H1 (cell line): Measurements from ENCODE around the gene CAMTA1. TPM values are rescaled to one million over a fixed set of nuclear protein-coding genes. Genes with fewer than 3 reads are reported as not detected.

Experiments used
- CTCF ChIA-PET: fragments of 300-600 bp; sonication (Branson Sonifier 250); formaldehyde crosslinking; loops from one replicate; lab custom pipeline; 2021; ENCODE audit not compliant: partially characterized antibody; lab: Charles Lee
- POLR2A ChIA-PET: fragments of 300-600 bp; sonication (Branson Sonifier 250); formaldehyde crosslinking; loops from one replicate; lab custom pipeline; 2021; ENCODE audit warnings: inconsistent platforms; ENCODE audit not compliant: partially characterized antibody; lab: Charles Lee
- DNase-seq, 2 experiments: peaks; one replicate each; pipeline versions ENCODE4 v3.0.0 to v3.0.0-alpha.2; 2010 to 2022; ENCODE audit warnings: low spot score in 2 of 2, low read depth in 1 of 2, mixed read lengths in 1 of 2
- FAIRE-seq: peaks from 2 replicates; lab custom pipeline; 2011; peaks lifted over from hg19 to GRCh38; lab: Jason Lieb, UNC
- H2AFZ ChIP-seq: 2 replicates; pipeline ENCODE4 v1.8.1; 2012; ENCODE audit warnings: low read length, inconsistent platforms
- H2AK5ac ChIP-seq: 2 replicates; pipeline ENCODE4 v1.6.1; 2013; ENCODE audit warnings: low read depth, low read length
- H2BK120ac ChIP-seq: replicated peaks from 2 replicates; pipeline ENCODE3; 2013; ENCODE audit warnings: low read depth, low read length, inconsistent platforms
- H2BK12ac ChIP-seq: 2 replicates; pipeline ENCODE4 v1.6.1; 2013; ENCODE audit warnings: low read depth, low read length
- H2BK15ac ChIP-seq: 2 replicates; pipeline ENCODE4 v1.6.1; 2013; ENCODE audit warnings: low read length
- H2BK20ac ChIP-seq: 2 replicates; pipeline ENCODE4 v1.6.1; 2013; ENCODE audit warnings: low read length
- H2BK5ac ChIP-seq: 2 replicates; pipeline ENCODE4 v1.6.1; 2013; ENCODE audit warnings: low read depth, low read length
- H3K14ac ChIP-seq: 2 replicates; pipeline ENCODE4 v1.6.1; 2013; ENCODE audit warnings: inconsistent platforms; ENCODE audit not compliant: insufficient read length
- H3K18ac ChIP-seq: 2 replicates; pipeline ENCODE4 v1.6.1; 2013; ENCODE audit warnings: low read length; ENCODE audit errors: extremely low read depth
- H3K23ac ChIP-seq: 2 replicates; pipeline ENCODE4 v1.6.1; 2013; ENCODE audit warnings: inconsistent platforms; ENCODE audit not compliant: insufficient read length
- H3K23me2 ChIP-seq: 2 replicates; pipeline ENCODE4 v1.6.1; 2013; ENCODE audit warnings: low read depth, low read length
- H3K27ac ChIP-seq: 2 replicates; pipeline ENCODE4 v1.6.1; 2011; ENCODE audit warnings: low read depth, low read length, inconsistent platforms
- H3K27me3 ChIP-seq, 4 experiments: replicated peaks in 1 of 4; 1 replicate in 1 of 4; 2 replicates in 3 of 4; pipeline versions ENCODE4 v1.6.1 to v1.8.1; 2011 to 2013; ENCODE audit warnings: low read length in 3 of 4, mild to moderate bottlenecking in 3 of 4, inconsistent platforms in 2 of 4, mixed read lengths in 2 of 4, moderate library complexity in 1 of 4; ENCODE audit not compliant: control insufficient read depth in 3 of 4, insufficient read depth in 3 of 4; ENCODE audit errors: extremely low read depth in 1 of 4
- H3K36me3 ChIP-seq, 4 experiments: 2 replicates each; pipeline versions ENCODE4 v1.6.1 to v1.8.1; 2011 to 2013; ENCODE audit warnings: mild to moderate bottlenecking in 4 of 4, low read length in 3 of 4, moderate library complexity in 2 of 4, control low read depth in 1 of 4, inconsistent platforms in 1 of 4; ENCODE audit not compliant: insufficient read depth in 4 of 4, control insufficient read depth in 2 of 4
- H3K4ac ChIP-seq: replicated peaks from 2 replicates; pipeline ENCODE3; 2013; ENCODE audit warnings: low read length, low read depth, mixed read lengths, inconsistent platforms; ENCODE audit not compliant: insufficient read length
- H3K4me1 ChIP-seq, 4 experiments: replicated peaks in 1 of 4; 1 replicate in 1 of 4; 2 replicates in 3 of 4; pipeline versions ENCODE4 v1.6.1 to v1.8.1; 2011 to 2013; ENCODE audit warnings: low read length in 3 of 4, inconsistent platforms in 2 of 4, mixed read lengths in 1 of 4; ENCODE audit not compliant: insufficient read depth in 4 of 4, control insufficient read depth in 3 of 4
- H3K4me2 ChIP-seq, 2 experiments: 2 replicates each; pipeline versions ENCODE4 v1.6.1 to v1.8.1; 2011 to 2013; ENCODE audit warnings: low read depth in 2 of 2, low read length in 2 of 2, control low read depth in 1 of 2, inconsistent platforms in 1 of 2, mild to moderate bottlenecking in 1 of 2; ENCODE audit not compliant: insufficient read depth in 1 of 2
- H3K4me3 ChIP-seq, 4 experiments: fragments of 200-600, 300-600 bp in 1 of 4; sonication (generic), shearing (Covaris generic), sonication (Bioruptor Twin) in 1 of 4; 2 replicates each; pipeline versions ENCODE4 v1.5.1 to v1.8.1; 2011 to 2016; ENCODE audit warnings: low read length in 4 of 4, low read depth in 3 of 4, control low read depth in 2 of 4, inconsistent platforms in 2 of 4, mild to moderate bottlenecking in 2 of 4, mixed read lengths in 1 of 4, moderate library complexity in 1 of 4; ENCODE audit not compliant: insufficient read depth in 2 of 4; ENCODE audit errors: extremely low read depth in 1 of 4
- H3K56ac ChIP-seq: replicated peaks from 2 replicates; pipeline ENCODE3; 2013; ENCODE audit warnings: low read depth, mild to moderate bottlenecking, mixed read lengths, low read length, inconsistent platforms; ENCODE audit not compliant: insufficient read length
- H3K79me1 ChIP-seq: 2 replicates; pipeline ENCODE4 v1.6.1; 2013; ENCODE audit warnings: low read depth, low read length, control low read depth
- H3K79me2 ChIP-seq, 2 experiments: 2 replicates each; pipeline versions ENCODE4 v1.6.1 to v1.8.1; 2012 to 2013; ENCODE audit warnings: low read length in 2 of 2, mild to moderate bottlenecking in 2 of 2, inconsistent platforms in 1 of 2; ENCODE audit not compliant: insufficient read depth in 2 of 2, control insufficient read depth in 1 of 2
- H3K9ac ChIP-seq, 4 experiments: replicated peaks in 1 of 4; 1 replicate in 1 of 4; 2 replicates in 3 of 4; pipeline versions ENCODE4 v1.6.1 to v1.8.1; 2011 to 2013; ENCODE audit warnings: low read depth in 3 of 4, low read length in 3 of 4, control low read depth in 2 of 4, mild to moderate bottlenecking in 2 of 4, moderate library complexity in 2 of 4, inconsistent platforms in 1 of 4; ENCODE audit errors: extremely low read depth in 1 of 4
- H3K9me3 ChIP-seq, 2 experiments: 2 replicates each; pipeline versions ENCODE4 v1.6.1 to v1.8.1; 2012 to 2013; ENCODE audit warnings: mild to moderate bottlenecking in 2 of 2, moderate library complexity in 2 of 2, control low read depth in 1 of 2, inconsistent platforms in 1 of 2, low read depth in 1 of 2, low read length in 1 of 2, mixed read lengths in 1 of 2; ENCODE audit not compliant: insufficient read depth in 2 of 2
- H4K20me1 ChIP-seq, 2 experiments: replicated peaks in 1 of 2; 2 replicates each; pipeline versions ENCODE3 to v1.8.1; 2011 to 2013; ENCODE audit warnings: inconsistent platforms in 2 of 2, low read length in 2 of 2, mild to moderate bottlenecking in 1 of 2; ENCODE audit not compliant: insufficient read depth in 2 of 2, control insufficient read depth in 1 of 2
- H4K5ac ChIP-seq: 2 replicates; pipeline ENCODE4 v1.6.1; 2013; ENCODE audit warnings: low read length, low read depth, mixed read lengths, inconsistent platforms; ENCODE audit not compliant: insufficient read length
- H4K8ac ChIP-seq: 2 replicates; pipeline ENCODE4 v1.8.0; 2013; ENCODE audit warnings: mild to moderate bottlenecking, moderate library complexity, low read length, inconsistent platforms; ENCODE audit not compliant: insufficient read depth; ENCODE audit errors: extremely low read depth
- H4K91ac ChIP-seq: replicated peaks from 2 replicates; pipeline ENCODE3; 2013; ENCODE audit warnings: low read length, mixed read lengths, inconsistent platforms; ENCODE audit not compliant: insufficient read length
- ASH2L ChIP-seq: fragments of 200-600, 300-600 bp; sonication (generic); IDR thresholded peaks from one replicate; pipeline ENCODE4 v1.7.1; 2017; ENCODE audit warnings: low read length
- KDM4A ChIP-seq: IDR thresholded peaks from one replicate; pipeline ENCODE4 v1.7.1; 2012; ENCODE audit warnings: low read depth, mild to moderate bottlenecking, moderate library complexity, low read length, inconsistent platforms; ENCODE audit not compliant: severe bottlenecking
- POLR2A ChIP-seq, 2 experiments: IDR thresholded peaks; 1 replicate in 1 of 2; 2 replicates in 1 of 2; pipeline ENCODE4 v1.6.1; 2011; ENCODE audit warnings: low read depth in 2 of 2, low read length in 2 of 2, mild to moderate bottlenecking in 2 of 2; ENCODE audit errors: control extremely low read depth in 1 of 2
- POU5F1 ChIP-seq: IDR thresholded peaks from 2 replicates; pipeline ENCODE4 v1.6.1; 2011; ENCODE audit warnings: low read depth, mild to moderate bottlenecking, low read length, moderate library complexity
- RAD21 ChIP-seq, 2 experiments: IDR thresholded peaks in 1 of 2; conservative IDR thresholded peaks in 1 of 2; 2 replicates each; pipeline ENCODE4 v1.6.1; 2011; ENCODE audit warnings: low read depth in 2 of 2, low read length in 2 of 2, improper control_type of control experiment in 1 of 2, inconsistent platforms in 1 of 2, mild to moderate bottlenecking in 1 of 2, moderate library complexity in 1 of 2
- RBBP5 ChIP-seq: IDR thresholded peaks from 2 replicates; pipeline ENCODE4 v1.7.1; 2012; ENCODE audit warnings: low read depth, mild to moderate bottlenecking, inconsistent platforms, low read length, moderate library complexity, borderline replicate concordance
- TAF1 ChIP-seq: IDR thresholded peaks from 2 replicates; pipeline ENCODE4 v1.6.1; 2011; ENCODE audit warnings: mild to moderate bottlenecking, low read depth, low read length
- TCF12 ChIP-seq: IDR thresholded peaks from 2 replicates; pipeline ENCODE4 v1.6.1; 2011; ENCODE audit warnings: low read depth, mild to moderate bottlenecking, low read length
- WGBS, 2 experiments: shearing (Covaris generic) in 1 of 2; methylation state at CpG; one replicate each; pipeline versions ENCODE4 v1.1.6 to v1.1.7; 2013 to 2015; ENCODE audit warnings: low lambda C conversion rate in 2 of 2, mixed read lengths in 2 of 2, inconsistent platforms in 1 of 2, low coverage in 1 of 2, missing lambda C conversion rate in 1 of 2; ENCODE audit not compliant: insufficient replicate concordance in 2 of 2, insufficient coverage in 1 of 2, insufficient read length in 1 of 2; ENCODE audit errors: extremely low coverage in 1 of 2, missing lambda C conversion rate in 1 of 2; 5-methylcytosine and 5-hydroxymethylcytosine counted together
- polyA plus RNA-seq, 7 experiments: library from polyadenylated mRNA; depleted of rRNA in 3 of 7; stranded (reverse) in 5 of 7; unstranded in 2 of 7; fragments of >200 nt in 5 of 7; fragments of 200-250 nt in 2 of 7; gene quantifications; 1 replicate in 5 of 7; 2 replicates in 1 of 7; 4 replicates in 1 of 7; pipeline versions ENCODE4 v1.2.1 to v1.2.3, GENCODE V29; 2011 to 2013; ENCODE audit warnings: missing spikeins in 2 of 7, mixed read lengths in 2 of 7
- total RNA-seq: library from RNA; stranded (reverse); fragmentation: NEBNext Ultra II Directional; extraction: Animal tissue kit (Norgen Biotek cat#: 25700); gene quantifications from 2 replicates; pipeline ENCODE4 v1.2.1, GENCODE V29; 2021

CAMTA1 gene
- total and polyA plus RNA-seq, 2 of the 8 experiments (the other 6 are each of a cell fraction or from before 2014, with no cell fraction given) = 65.0 to 119 TPM

- peak; percentile 52 for FAIRE-seq
- Histone ChIP-seq H3K23me2 (peaks cover 2% of the 10 kb centered on the region; the same call in 1 of the 2 replicates), H3K27me3 (no peaks in the 10 kb centered on the region), H2BK120ac (no peak overlapping the region), H3K79me2 (no peaks in the 10 kb centered on the region), H3K9me3 (no peaks in the 10 kb centered on the region), H3K4me3 (peak overlapping the region in 2 of 4 experiments; percentile 14 to 20; a peak in 2 of 8 replicates)
- CTCF ChIA-PET = no interaction called here
- TF ChIP-seq TCF12 (no peak), ASH2L (peak; percentile 39), POLR2A (IDR thresholded peaks at IDR 0.05; ENCODE audit: control extremely low read depth in 1 of 2, low read depth in 2 of 2, low read length in 2 of 2) (peak in 1 of 2 experiments; percentile 59; a peak in 1 of 3 replicates), RAD21 (IDR thresholded peaks at IDR 0.05 in 1 of 2, conservative IDR thresholded peaks at IDR 0.05 in 1 of 2; ENCODE audit: low read depth in 2 of 2, low read length in 2 of 2) (no peak), POU5F1 (no peak), TAF1 (peak; percentile 38; the same call in 1 of the 2 replicates), RBBP5 (0 out of 2 replicates have a peak, but pooled peaks have one; percentile 45), KDM4A (peak; percentile 15)
- TF ChIP-seq, all 59 proteins: peak for 5
- Histone ChIP-seq H2BK12ac (peak overlapping the region; percentile 93), H4K20me1 (peaks cover 0 to 2% of the 10 kb centered on the region in 2 experiments), H4K91ac (peak overlapping the region; percentile 49), H3K9ac (peak overlapping the region in 2 of 4 experiments; percentile 9 to 66; a peak in 4 of 7 replicates), H4K5ac (peak overlapping the region; percentile 77), H3K23ac (no peak overlapping the region), H2BK15ac (no peak overlapping the region), H4K8ac (no peak overlapping the region), H3K14ac (no peak overlapping the region), H2AK5ac (no peak overlapping the region; the same call in 1 of the 2 replicates), H3K27ac (peak overlapping the region; percentile 35; the same call in 1 of the 2 replicates), H3K18ac (peak overlapping the region; percentile 72), H2BK5ac (peak overlapping the region; percentile 93), H3K79me1 (no peaks in the 10 kb centered on the region), H3K56ac (no peak overlapping the region), H3K36me3 (no peaks in the 10 kb centered on the region), H3K4me2 (peak overlapping the region; percentile 55 to 73), H3K4me1 (peaks cover 2 to 24% (median 10%) of the 10 kb centered on the region in 4 experiments; a peak in 6 of 7 replicates), H2BK20ac (peak overlapping the region; percentile 38; the same call in 1 of the 2 replicates), H2AFZ (peak overlapping the region; percentile 61), H3K4ac (no peak overlapping the region)
- POLR2A ChIA-PET = interaction anchor here (0.9 to 1.2 kb wide), 2 partner anchors 13 to 14 kb away, joined by 3 to 5 read pairs; no protein-coding TSS in a partner anchor
- 37% methylated on average over 18 of the region's 18 CpGs; no CpG with 5 or more reads in 1 of the 2 experiments for WGBS, 2 experiments
- DNase-seq = no peak
These were observed 594.3 kb downstream of the CAMTA1 start for GRCh38 chr1:7379441-7379971.
